Neural cell (in vitro differentiated cells): ENCODE results near the gene COL4A2. TPM values are rescaled to one million over a fixed set of nuclear protein-coding genes. Genes with fewer than 3 reads are reported as not detected.

Experiments
- H2AFZ ChIP-seq: fragments of 200-600, 300-800 bp; sonication (generic), shearing (Covaris generic); 2 replicates; pipeline ENCODE4 v1.6.0; 2014; ENCODE audit warnings: low read depth, mild to moderate bottlenecking, antibody characterized with exemption, low read length, moderate library complexity
- H3F3A ChIP-seq: fragments of 200-600 bp; shearing (Covaris generic); 2 replicates; pipeline ENCODE4 v1.6.1; 2016; ENCODE audit warnings: mild to moderate bottlenecking, moderate library complexity, mixed read lengths, antibody characterized with exemption, low read length; ENCODE audit not compliant: insufficient read depth, poor library complexity, severe bottlenecking
- H3K27ac ChIP-seq: fragments of 200-600, 300-800 bp; sonication (generic), shearing (Covaris generic); 2 replicates; pipeline ENCODE4 v1.5.1; 2014; ENCODE audit warnings: mild to moderate bottlenecking, low read length, moderate library complexity
- H3K27me3 ChIP-seq: fragments of 300-800, 200-600 bp; sonication (generic), shearing (Covaris generic); 2 replicates; pipeline ENCODE4 v1.6.0; 2014; ENCODE audit warnings: mild to moderate bottlenecking, low read depth, low read length, moderate library complexity; ENCODE audit not compliant: insufficient read depth
- H3K36me3 ChIP-seq: fragments of 300-800, 200-600 bp; sonication (generic), shearing (Covaris generic); 2 replicates; pipeline ENCODE4 v1.5.1; 2014; ENCODE audit warnings: mild to moderate bottlenecking, antibody characterized with exemption, low read length, moderate library complexity; ENCODE audit not compliant: insufficient read depth
- H3K4me2 ChIP-seq: fragments of 300-800, 200-600 bp; sonication (generic), shearing (Covaris generic); 2 replicates; pipeline ENCODE4 v1.6.0; 2014; ENCODE audit warnings: mild to moderate bottlenecking, low read length
- H3K4me3 ChIP-seq: fragments of 300-800, 200-600 bp; sonication (generic), shearing (Covaris generic); 2 replicates; pipeline ENCODE4 v1.5.1; 2014; ENCODE audit warnings: mild to moderate bottlenecking, low read length, moderate library complexity
- H3K79me2 ChIP-seq: fragments of 200-600 bp; shearing (Covaris generic); replicated peaks from 2 replicates; pipeline ENCODE4 v1.6.0; 2014; ENCODE audit warnings: mild to moderate bottlenecking, low read length, moderate library complexity; ENCODE audit not compliant: insufficient read depth
- H3K9ac ChIP-seq: fragments of 300-800, 200-600 bp; sonication (generic), shearing (Covaris generic); 2 replicates; pipeline ENCODE4 v1.6.1; 2016; ENCODE audit warnings: mild to moderate bottlenecking, low read length, mixed read lengths
- H3K9me2 ChIP-seq: fragments of 200-600 bp; shearing (Covaris generic); 2 replicates; pipeline ENCODE4 v1.6.1; 2016; ENCODE audit warnings: mild to moderate bottlenecking, low read length, mixed read lengths; ENCODE audit not compliant: insufficient read depth
- H3K9me3 ChIP-seq: fragments of 200-600, 300-800 bp; sonication (generic), shearing (Covaris generic); 2 replicates; pipeline ENCODE4 v1.6.1; 2016; ENCODE audit warnings: mild to moderate bottlenecking, mixed run types, low read length, moderate library complexity, mixed read lengths
- H4K20me1 ChIP-seq: fragments of 200-600 bp; shearing (Covaris generic); 2 replicates; pipeline ENCODE4 v1.6.1; 2016; ENCODE audit warnings: mild to moderate bottlenecking, mixed run types; ENCODE audit not compliant: insufficient read depth
- CTCF ChIP-seq: fragments of 450-650 bp; IDR thresholded peaks from 2 replicates; pipeline ENCODE4 v1.5.1; 2014; ENCODE audit warnings: antibody characterized with exemption, mild to moderate bottlenecking, moderate library complexity; ENCODE audit not compliant: poor library complexity, severe bottlenecking
- EP300 ChIP-seq: fragments of 450-650 bp; conservative IDR thresholded peaks from 2 replicates; pipeline ENCODE4 v1.6.1; 2014; ENCODE audit warnings: antibody characterized with exemption, mild to moderate bottlenecking, moderate library complexity; ENCODE audit not compliant: poor library complexity, severe bottlenecking
- EZH2 ChIP-seq: fragments of 200-600, 300-800 bp; shearing (Covaris generic), sonication (generic); IDR thresholded peaks from 2 replicates; pipeline ENCODE4 v1.6.1; 2014; ENCODE audit warnings: antibody characterized with exemption, low read length, borderline replicate concordance, mild to moderate bottlenecking; ENCODE audit not compliant: insufficient read depth, poor library complexity, severe bottlenecking
- MXI1 ChIP-seq: fragments of 450-650 bp; conservative IDR thresholded peaks from 2 replicates; pipeline ENCODE4 v1.6.1; 2014; ENCODE audit warnings: antibody characterized with exemption, mild to moderate bottlenecking; ENCODE audit not compliant: poor library complexity, severe bottlenecking
- POLR2AphosphoS5 ChIP-seq: IDR thresholded peaks from 2 replicates; pipeline ENCODE4 v1.6.1; 2012
- RAD21 ChIP-seq: fragments of 450-650 bp; conservative IDR thresholded peaks from 2 replicates; pipeline ENCODE4 v1.6.1; 2014; ENCODE audit warnings: antibody characterized with exemption, mild to moderate bottlenecking, moderate library complexity
- REST ChIP-seq: IDR thresholded peaks from 2 replicates; pipeline ENCODE4 v1.6.1; 2012; ENCODE audit warnings: borderline replicate concordance
- SMC3 ChIP-seq: fragments of 450-650 bp; conservative IDR thresholded peaks from 2 replicates; pipeline ENCODE4 v1.6.1; 2014; ENCODE audit warnings: antibody characterized with exemption, mild to moderate bottlenecking, moderate library complexity; ENCODE audit not compliant: poor library complexity
- TAF1 ChIP-seq: IDR thresholded peaks from 2 replicates; pipeline ENCODE4 v1.6.1; 2012; ENCODE audit warnings: low read depth
- polyA plus RNA-seq: library from polyadenylated mRNA; depleted of rRNA; stranded (reverse); fragments of >200 nt; gene quantifications from 2 replicates; pipeline ENCODE4 v1.2.3, GENCODE V29; 2014

COL4A2 gene
- polyA plus RNA-seq, 1 donor from 2014 or later = 30.8 TPM

- Histone ChIP-seq H3K4me2 (no peak overlapping the region), H3K4me3 (no peak overlapping the region), H3K36me3 (no peaks in the 10 kb centered on the region), H3K27ac (no peak overlapping the region), H2AFZ (no peak overlapping the region), H3K79me2 (no peaks in the 10 kb centered on the region), H3F3A (no peaks in the 10 kb centered on the region), H3K9me2 (no peaks in the 10 kb centered on the region), H3K9ac (no peak overlapping the region), H3K9me3 (no peaks in the 10 kb centered on the region), H3K27me3 (no peaks in the 10 kb centered on the region), H4K20me1 (no peaks in the 10 kb centered on the region)
- TF ChIP-seq POLR2AphosphoS5 (no peak), EP300 (no peak)
Measured at GRCh38 chr13:110331362-110331761, 24.3 kb downstream of the COL4A2 start.

- H3K79me2 ChIP-seq = no peaks in the 10 kb centered on the region
- H4K20me1 ChIP-seq = no peaks in the 10 kb centered on the region
Measured at GRCh38 chr13:110332750-110333149, 25.7 kb downstream of the COL4A2 start.

GRCh38 chr13:110333837-110334236 is 26.8 kb downstream of the COL4A2 start:
- H2AFZ ChIP-seq = no peak overlapping the region
- no peaks in the 10 kb centered on the region for H3K27me3 ChIP-seq
- H4K20me1 ChIP-seq = no peaks in the 10 kb centered on the region
- TF ChIP-seq CTCF (no peak), POLR2AphosphoS5 (no peak), SMC3 (no peak), EZH2 (no peak), REST (no peak), MXI1 (no peak), RAD21 (no peak), TAF1 (no peak), EP300 (no peak)
- no peak overlapping the region for H3K9ac ChIP-seq
- H3K27ac ChIP-seq = no peak overlapping the region
- no peaks in the 10 kb centered on the region for H3K36me3 ChIP-seq
- H3K9me2 ChIP-seq = no peaks in the 10 kb centered on the region
- H3K9me3 ChIP-seq = no peaks in the 10 kb centered on the region
- no peak overlapping the region for H3K4me3 ChIP-seq
- H3K79me2 ChIP-seq = no peaks in the 10 kb centered on the region
- no peak overlapping the region for H3K4me2 ChIP-seq
- H3F3A ChIP-seq = no peaks in the 10 kb centered on the region

More at GRCh38 chr13:110332750-110333149, 25.7 kb downstream of the COL4A2 start:
- H2AFZ ChIP-seq = no peak overlapping the region
- H3F3A ChIP-seq = no peaks in the 10 kb centered on the region
- H3K36me3 ChIP-seq = no peaks in the 10 kb centered on the region
- no peak for TF ChIP-seq MXI1
- no peak for TF ChIP-seq EZH2
- H3K9me3 ChIP-seq = no peaks in the 10 kb centered on the region
- H3K9me2 ChIP-seq = no peaks in the 10 kb centered on the region
- H3K27ac ChIP-seq = no peak overlapping the region
- H3K4me3 ChIP-seq = no peak overlapping the region
- no peaks in the 10 kb centered on the region for H3K27me3 ChIP-seq
- H3K4me2 ChIP-seq = no peak overlapping the region
- H3K9ac ChIP-seq = no peak overlapping the region
